Endothelial cell of umbilical vein (primary cell): ENCODE results near the gene RCOR3.

Experiments
- CTCF ChIP-seq, 2 donors: IDR thresholded peaks; 1 replicate in 1 of 2; 2 replicates in 1 of 2; pipeline ENCODE4 v1.5.1; 2011; ENCODE audit warnings: low read length in 2 of 2, mild to moderate bottlenecking in 2 of 2, moderate library complexity in 2 of 2, control low read depth in 1 of 2, inconsistent platforms in 1 of 2, low read depth in 1 of 2; ENCODE audit not compliant: insufficient read depth in 1 of 2; ENCODE audit errors: extremely low read depth in 1 of 2
- EZH2 ChIP-seq: IDR thresholded peaks from 2 replicates; pipeline ENCODE4 v1.6.1; 2012; ENCODE audit warnings: borderline replicate concordance, low read depth, mild to moderate bottlenecking, moderate library complexity, low read length, inconsistent platforms; ENCODE audit not compliant: severe bottlenecking
- FOS ChIP-seq: IDR thresholded peaks from 2 replicates; pipeline ENCODE4 v1.6.1; 2011; ENCODE audit warnings: mild to moderate bottlenecking, low read length, moderate library complexity, borderline replicate concordance; ENCODE audit not compliant: insufficient read depth
- GATA2 ChIP-seq: IDR thresholded peaks from 2 replicates; pipeline ENCODE4 v1.7.0; 2011; ENCODE audit warnings: low read depth, mild to moderate bottlenecking, moderate library complexity, mixed read lengths, low read length; ENCODE audit not compliant: insufficient read length, insufficient read depth
- JUN ChIP-seq: IDR thresholded peaks from 2 replicates; pipeline ENCODE4 v1.6.1; 2011; ENCODE audit warnings: borderline replicate concordance, low read depth; ENCODE audit not compliant: insufficient read length, insufficient read depth
- MAX ChIP-seq: IDR thresholded peaks from 2 replicates; pipeline ENCODE4 v1.6.1; 2011; ENCODE audit not compliant: insufficient read depth, insufficient read length
- POLR2A ChIP-seq: IDR thresholded peaks from 2 replicates; pipeline ENCODE4 v1.6.1; 2012; ENCODE audit warnings: low read depth, mild to moderate bottlenecking, control low read depth, low read length
- POLR2AphosphoS5 ChIP-seq: IDR thresholded peaks from 2 replicates; pipeline ENCODE4 v1.6.1; 2012; ENCODE audit warnings: low read depth, mild to moderate bottlenecking, control low read depth, low read length, moderate library complexity; ENCODE audit not compliant: insufficient read depth

DNA sequence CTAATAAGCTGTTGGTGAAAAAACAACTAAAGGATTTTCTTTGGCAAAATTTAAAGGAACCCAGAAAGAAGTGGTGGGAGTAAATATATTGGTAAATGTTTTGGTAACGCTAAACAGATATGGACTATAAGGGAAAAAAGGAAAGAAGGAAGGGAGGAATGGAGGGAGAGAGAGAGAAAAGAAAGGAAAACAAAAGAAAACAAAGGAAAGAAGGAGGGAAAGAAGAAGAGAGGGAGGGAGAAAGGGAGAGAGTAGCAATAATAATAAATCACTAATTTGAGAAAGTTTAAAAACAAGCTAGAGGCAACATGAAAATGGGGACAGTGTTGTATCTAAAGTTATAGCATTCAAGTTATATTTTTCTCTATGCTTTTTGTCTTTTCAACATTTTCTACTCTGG is 43.6 kb upstream of the RCOR3 start:
- TF ChIP-seq EZH2, result no peak
- no peak for TF ChIP-seq CTCF (IDR thresholded peaks at IDR 0.05; ENCODE audit: extremely low read depth in 1 of 2, insufficient read depth in 1 of 2, low read depth in 1 of 2, low read length in 2 of 2)
- TF ChIP-seq POLR2AphosphoS5, result no peak
- no peak for TF ChIP-seq POLR2A
- no peak for TF ChIP-seq MAX
- TF ChIP-seq GATA2, result no peak
- no peak for TF ChIP-seq JUN
- no peak for TF ChIP-seq FOS
